ENCODE results near the gene ZBTB22.
"Not testable (repeated sequence)": the region's sequence is repeated elsewhere in the genome, so short reads cannot be mapped to it uniquely, and the experiment has no call there.

Gene ZBTB22

DNA sequence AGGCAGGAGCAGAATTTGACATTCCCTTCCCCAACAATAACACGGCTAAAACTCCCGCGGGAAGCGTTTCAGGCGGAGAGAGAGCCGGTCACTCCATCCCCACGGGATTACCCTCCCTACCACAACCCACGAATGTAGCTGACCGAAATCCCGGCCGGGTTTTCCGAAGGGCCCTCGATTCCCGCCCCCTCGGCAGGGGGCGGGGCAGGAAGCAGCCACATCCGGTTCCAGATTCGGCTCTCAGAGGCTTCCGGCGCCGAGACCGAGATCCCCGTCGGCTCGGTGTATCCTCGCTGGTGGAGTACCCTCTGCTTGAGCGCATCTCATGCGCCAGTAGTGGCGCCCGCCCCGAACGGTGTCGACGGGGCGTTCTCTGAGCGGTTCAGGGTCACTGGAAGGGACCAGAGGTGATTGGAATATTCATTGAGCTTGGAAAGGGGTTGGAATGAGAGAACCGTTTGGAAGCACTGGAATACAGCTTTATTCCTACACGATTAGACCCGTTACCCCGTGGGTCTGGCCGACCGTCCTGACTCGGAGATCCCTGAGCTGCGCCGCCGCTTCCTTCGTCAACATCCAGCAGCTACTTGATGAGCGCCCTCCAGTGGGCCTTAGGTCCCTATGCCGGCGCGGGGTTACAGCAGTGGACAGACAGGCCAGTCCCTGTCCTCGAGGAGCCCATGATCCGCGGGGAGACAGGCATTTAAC lies 18.2 kb downstream of the ZBTB22 start:
- peak; percentile 91 for DNase-seq

DNA sequence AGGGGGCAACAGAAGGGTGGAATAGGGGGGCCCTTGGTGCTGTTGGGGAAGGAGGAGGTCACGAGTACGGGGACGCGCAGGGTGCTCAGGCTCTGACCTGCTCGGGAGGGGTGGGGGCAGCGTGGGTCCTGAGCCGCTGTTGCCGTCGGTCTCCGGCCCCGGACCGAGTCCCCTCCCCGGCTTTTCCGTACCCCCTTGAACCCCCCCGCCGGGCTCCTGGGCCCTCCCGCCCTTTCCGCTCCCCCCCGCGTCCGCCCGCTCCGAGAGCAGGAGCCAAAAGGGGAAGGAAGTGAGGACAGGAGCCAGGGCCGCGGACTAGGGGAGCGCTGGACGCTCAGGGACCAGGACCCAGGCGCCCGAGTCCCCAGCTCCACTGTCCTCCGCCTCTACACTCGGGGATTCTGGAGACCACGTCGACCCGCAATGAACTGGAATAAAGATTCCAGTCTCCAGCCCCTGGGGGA lies 18.7 kb downstream of the ZBTB22 start, which contains the start of gene RGL2:
Gene RGL2 (minus strand): TSS at position 170 of the 464 bp plus-strand sequence. CDS start 332 bp downstream, outside the sequence.
- peak; percentile 33 for DNase-seq

DNA sequence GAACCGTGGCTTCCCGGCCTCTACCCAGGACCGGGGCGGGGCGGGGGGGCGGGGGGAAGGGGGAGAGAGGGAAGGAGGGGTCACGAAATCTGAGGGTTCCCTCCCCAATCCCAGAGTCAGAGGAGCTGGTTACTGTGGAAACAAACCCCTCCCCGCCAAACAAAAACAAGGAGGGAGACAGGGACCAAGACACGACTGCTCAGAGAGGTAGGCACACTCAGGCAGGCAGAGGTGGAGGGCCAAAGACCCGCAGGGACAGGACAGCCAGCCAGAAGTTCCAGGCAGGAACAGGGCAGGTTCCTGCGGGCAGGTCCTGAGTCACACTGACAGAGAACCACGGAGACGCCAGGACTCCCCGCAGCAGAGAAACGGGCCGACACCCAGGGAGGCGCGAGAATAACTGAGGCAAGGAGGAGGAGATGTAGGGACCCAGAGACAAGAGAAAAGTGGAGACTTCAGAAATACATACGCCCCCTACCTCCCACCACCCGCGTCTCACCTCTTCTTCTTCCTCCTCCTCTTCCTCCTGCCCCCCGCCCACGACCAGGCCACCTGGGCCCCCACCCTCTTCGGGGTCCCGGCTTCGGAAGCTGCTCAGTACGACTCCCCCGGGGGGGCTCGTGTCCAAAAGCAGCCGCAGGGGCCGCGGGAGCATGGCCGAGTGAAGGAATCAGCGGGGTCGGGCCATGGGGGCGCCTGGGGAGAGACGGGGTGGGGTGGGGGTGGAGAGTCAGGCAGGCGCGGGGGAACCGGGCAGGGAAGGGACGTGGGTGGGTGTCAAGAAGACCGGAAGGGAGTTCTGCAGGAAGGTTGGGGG lies 19.4 kb downstream of the ZBTB22 start:
- DNase-seq: no peak

DNA sequence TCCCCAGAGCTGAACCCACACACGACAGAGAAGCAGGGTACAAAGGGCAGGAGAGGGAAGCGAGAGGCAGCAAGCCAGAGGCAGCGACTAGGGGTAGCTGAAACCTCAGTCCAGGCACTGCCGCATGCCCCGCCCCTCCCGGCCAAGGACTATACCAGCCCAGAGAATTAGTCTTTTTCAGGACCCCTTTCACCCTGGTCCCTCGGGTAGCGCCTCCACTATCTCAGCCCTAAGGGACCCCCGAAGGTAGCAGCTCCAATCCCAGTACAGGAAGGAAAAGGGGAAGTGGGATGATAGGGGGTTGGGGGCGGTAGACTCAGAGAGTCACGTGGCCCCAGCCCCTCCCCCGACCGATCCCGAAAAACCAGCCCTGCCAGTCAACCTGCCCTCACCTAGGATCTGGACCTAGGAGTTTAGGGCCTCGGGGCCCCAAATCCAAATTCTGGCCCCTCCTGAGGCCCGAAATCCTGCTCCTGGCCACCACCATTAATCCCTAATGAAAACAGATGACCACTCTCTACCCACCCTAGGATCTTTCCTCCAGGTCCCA lies 20.1 kb downstream of the ZBTB22 start:
- no peak for DNase-seq

DNA sequence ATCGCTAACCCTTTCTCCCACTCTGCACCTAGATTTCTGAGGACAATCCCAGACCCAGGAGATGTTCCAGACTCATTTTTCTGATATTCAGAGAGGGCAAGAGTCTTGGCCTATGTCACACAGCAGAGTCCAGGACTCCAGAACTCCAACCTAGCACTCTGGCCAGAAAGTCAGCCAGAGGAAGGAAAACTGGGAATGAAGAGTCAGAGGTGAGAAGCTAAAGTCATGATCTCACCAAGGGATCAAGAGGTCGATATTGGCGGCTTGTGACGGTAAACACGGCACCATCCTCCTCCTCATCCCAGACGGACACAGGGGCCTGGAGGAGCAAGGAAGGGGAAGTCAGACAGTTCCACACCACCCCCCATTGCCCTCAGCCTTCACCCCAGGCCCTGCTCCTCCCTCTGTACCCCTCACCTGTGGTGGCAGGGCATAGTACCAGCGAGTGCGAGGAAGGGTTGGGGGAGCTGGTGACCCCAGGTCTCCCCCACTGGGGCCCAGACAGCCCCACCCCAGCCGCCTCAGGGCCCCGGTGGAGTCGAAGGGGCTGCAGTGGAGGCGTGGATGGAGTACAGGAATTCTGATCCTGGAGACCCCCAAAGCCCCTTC lies 20.6 kb downstream of the ZBTB22 start:
- DNase-seq: no peak

DNA sequence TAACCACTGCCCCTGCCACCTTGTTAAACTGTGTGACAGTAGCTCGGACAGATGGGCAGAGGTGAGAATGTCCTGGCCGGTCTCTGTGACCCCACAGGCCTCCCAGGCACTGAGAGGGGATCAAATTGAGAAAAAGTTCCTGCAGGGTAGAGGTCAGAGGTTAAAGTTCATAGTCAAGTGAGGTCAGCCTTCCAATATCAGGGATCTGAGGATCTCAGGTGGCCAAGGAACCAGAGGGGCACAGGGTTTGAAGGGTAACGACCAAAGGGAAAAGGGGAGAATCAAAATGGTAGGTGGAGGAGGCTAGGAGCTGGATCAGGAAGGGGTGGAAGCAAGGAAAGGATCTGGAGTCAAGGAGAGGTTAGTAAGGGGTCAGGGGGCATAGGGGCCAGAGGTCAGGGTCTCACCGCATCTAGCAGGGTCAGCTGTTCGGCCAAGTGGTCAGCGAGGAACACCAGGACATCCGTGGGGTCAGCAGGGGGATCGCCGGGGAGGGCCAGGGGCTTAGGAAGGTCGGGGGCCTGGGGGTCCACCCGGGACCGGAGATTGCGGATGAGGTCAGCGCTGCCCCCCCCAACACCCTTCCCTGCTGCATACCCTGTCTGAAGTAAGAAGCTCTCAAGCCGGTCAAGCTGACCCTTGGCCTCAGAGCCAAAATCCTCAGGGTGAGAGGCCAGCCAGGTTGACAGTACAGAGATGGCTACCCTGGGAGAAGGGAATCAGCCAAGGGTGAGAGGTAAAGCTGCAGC lies 21.7 kb downstream of the ZBTB22 start:
- no peak for DNase-seq

DNA sequence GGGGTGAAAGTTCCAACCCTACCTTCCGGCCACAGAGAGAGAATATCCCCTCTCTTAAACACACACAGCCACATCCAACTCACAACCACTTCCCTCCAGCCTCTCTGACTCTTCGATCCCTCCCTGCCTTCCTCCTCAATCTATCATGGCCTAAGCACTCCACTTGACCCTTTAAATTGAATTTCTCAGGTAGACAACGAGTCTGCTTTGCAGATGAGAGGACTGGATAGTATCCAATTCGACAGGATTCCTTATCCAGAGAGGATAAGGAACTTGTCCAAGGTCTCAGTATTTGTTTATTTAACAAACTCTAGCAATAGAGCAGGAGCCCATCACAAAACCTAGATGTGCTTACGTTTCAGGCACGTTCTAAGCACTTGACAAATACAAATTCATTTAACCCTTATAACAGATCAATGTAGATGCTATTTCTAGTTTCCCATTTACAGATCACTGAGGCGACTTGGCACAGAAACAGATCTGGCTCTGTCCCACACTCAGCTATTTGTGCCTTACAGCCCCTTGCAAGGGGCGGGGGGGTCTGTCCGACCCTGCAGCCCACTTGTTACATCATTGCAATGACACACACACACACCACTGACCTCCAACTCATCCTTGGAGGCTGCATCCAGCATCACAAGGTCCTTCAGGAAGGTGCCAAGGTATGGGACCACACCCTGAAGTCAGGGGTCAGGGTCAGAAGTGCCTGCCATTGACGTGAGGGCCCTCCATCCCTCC lies 23.3 kb downstream of the ZBTB22 start:
- no peak for DNase-seq

DNA sequence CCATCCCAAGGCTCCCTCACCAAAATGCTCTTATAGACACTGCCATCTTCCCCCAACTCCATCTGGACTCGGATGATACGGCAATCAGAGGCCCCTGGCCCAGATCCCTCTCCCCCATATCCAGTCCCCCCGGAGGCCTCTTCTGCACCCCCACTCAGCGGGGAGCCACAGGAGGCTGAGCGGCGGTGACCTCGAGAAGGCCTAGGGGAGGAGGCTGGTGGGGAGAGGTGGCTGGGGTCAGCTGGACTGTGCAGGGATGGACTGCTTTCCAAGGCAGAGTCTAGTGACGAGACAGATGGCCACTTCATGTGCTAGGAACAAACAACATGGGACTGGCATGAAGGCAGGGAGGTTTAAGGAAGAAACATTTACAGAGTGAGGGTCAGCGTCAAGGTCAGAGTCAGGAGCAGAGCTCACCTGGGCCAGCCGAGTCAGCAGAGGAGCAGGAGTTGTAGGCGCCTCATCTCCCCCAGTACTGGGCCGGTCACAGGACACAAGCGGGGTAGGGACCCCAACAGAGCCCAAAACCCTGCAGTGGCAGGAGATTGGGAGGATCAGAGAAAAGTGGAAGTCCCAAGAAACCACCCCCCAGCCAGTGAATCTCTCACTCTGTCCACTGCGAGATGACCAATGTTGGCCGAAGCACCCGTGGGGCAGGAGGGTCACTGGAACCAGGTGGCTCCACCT lies 24.4 kb downstream of the ZBTB22 start:
- no peak for DNase-seq

DNA sequence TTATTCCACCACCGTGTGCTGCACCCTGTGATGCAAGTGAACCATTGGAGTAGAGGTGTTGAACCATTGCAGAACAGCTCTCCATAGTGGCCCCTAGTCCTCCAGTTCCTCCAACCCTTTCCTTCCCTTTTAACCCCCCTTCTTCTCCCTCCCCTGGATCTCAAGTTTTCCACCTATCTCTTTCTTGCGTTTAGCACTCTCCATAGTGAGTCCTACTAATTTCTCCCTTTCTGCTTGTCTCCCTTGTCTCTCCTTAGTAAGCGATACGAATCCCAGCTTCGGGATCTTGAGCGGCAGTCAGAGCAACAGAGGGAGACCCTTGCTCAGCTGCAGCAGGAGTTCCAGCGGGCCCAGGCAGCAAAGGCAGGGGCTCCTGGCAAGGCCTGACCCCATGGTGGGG lies 27.1 kb downstream of the ZBTB22 start:
- DNase-seq: no peak

DNA sequence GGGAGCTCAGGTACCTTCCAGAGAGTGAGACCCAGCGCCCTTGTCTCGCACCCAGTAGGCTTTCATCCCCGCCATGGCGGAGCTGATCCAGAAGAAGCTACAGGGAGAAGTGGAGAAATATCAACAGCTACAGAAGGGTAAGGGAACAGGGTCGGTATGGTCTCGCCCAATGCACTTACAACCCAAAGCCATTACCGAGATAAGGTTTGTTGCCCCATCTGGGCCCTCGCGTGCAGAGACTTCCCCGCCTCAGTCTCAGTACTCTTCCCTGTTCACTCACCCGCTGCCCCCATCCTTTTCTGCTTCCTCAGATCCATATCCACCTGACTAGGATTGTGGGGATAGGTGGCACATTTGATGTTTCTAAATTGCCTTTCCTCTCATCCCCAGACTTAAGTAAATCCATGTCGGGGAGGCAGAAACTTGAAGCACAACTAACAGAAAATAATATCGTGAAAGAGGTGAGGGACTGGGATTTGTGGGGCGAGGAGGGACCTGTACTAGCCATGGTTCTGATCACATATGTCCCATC lies 27.7 kb downstream of the ZBTB22 start:
- no peak for DNase-seq

DNA sequence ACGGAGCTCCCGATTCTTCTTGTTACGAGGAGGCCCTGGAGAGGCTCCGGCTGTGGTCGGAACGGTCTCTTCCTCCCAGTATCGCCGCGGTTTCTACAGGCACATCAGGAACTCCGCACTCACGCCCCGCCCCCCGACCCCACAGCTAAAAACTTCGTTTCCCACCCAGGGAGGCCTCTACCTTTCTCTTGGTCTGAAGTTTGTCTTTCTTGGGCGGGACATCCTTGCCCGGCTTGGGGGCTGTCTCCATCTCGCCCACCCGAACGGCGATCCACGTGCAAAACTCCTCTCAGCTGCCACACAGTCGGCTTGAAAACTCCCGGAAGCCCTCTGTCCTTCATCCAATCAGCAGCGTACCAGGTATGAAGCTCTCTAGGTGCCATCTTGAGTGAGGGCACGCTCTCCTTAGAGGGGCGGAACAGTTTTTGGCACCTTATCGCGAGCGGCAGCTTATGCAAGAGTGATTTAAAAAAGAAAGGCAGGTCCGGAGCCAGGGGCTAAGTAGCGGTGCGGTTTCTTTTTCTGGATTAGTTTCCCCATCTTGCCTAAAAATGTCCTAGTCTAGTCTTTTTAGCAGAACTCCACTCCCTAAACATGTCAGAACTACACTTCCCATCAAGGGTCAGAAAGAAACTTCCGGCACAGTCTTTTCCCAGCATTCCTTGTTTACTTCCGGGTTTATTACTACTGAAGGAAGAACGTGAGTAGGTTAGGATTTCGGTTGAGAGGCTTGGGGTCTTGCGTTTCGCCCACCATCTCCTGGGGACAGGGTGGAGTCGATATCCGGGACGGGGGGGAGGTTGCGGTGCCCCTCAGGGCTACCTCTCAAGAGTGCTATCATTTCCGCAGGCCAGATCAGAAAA lies 28.4 kb downstream of the ZBTB22 start, which contains the start of the genes PFDN6 and WDR46:
Gene PFDN6 (plus strand): TSS at position 681 of the 863 bp plus-strand sequence. CDS start 256 bp downstream, outside the sequence.
Gene WDR46 (minus strand): TSS at position 319 of the 863 bp plus-strand sequence. CDS start 69 bp downstream, at position 250.
- peak; percentile 77 for DNase-seq

DNA sequence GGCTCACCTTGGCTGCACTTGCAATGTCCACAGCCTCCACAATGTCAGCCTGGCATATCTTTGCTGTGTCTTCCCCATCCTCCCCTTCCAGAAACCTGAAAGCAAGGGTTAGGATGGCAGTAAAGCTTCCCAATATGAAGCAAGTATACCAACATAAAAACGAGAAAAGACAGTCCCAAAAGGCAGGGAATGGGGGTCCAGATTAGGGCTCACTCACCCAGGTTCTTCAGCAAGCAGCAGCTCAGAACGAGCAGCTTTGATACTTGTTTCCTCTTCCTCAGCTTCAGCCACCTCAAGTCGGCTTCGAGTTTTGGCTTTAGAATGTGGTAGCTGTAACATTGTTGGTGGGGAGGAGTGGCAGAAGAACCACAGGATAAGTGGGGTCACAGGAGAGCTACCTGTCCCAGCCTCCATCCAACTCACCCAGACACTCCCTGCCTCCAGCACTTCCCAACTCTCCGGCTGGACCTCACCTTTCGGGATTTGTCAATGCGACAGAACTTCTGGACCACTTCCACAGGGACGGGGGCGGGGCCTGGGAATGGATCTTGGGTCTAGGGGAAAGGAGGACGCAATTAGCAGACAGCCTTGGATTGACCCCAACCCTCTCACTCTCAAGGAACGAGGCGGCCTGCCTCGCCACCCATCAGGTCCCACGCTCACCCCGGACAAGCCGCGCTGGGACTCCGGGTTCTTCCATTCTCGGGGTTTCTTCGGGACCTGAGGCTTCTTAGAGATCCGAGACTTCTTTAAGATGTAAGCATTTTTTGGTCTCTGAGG lies 29.2 kb downstream of the ZBTB22 start:
- no peak for DNase-seq

DNA sequence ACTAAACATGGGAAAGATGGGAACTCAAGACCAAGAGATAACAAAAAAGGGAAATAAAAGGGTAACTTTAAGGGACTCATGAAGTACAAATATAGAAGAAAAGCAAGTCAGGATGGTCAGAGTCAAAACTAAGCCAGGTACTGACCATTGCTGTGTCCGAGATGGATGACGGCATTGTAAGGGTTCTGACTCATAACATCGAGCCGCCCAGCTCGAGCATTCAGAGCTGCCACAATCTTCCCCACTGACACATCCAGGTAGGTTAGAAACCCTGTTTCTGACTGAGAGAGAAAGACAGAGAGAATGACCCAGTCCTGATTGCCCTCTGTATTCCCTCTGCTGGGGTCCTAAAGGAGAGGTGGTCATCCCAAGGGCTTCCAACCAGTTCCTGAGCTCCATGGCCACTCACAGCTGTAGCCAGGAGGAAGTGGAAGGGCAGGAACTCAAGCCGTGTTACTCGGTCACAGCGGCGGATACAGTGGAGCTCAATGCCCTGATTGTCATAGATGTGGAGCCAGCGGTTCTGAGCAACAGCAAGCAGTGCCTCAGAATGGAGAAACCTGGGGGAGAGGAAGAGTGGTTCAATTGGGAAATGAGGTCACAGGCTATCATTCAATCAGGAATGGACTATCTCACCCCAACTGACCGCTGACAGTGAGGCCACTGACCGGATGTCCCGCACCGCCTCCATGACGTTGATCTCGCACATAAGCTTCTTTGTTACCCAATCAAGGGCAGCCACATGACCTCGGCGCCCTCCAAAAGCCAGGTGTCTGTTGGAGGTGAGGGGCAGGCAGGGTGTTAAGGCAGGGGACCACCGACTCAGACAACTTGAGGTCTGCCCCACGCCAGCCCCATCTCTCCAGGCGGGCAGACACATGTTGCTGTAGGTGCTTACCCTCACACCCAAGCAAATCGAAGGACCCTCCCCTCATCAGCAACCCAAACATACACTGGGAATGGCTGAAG lies 30.3 kb downstream of the ZBTB22 start:
- no peak for DNase-seq

DNA sequence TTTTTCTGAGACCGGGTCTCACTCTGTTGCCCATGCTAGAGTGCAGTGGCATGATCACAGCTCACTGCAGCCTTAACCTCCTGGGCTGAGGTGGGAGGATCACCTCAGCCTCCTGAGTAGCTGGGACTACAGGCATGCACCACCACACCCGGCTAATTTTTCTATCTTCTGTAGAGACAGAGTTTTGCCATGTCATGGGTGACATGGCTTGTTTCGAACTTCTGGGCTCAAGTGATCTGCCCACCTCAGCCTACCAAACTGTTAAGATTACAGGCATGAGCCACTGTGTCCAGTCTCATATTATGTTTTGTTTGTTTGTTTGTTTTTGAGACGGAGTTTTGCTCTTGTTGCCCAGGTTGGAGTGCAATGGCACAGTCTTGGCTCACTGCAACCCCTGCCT lies 32.3 kb downstream of the ZBTB22 start:
- DNase-seq: not testable (repeated sequence)

DNA sequence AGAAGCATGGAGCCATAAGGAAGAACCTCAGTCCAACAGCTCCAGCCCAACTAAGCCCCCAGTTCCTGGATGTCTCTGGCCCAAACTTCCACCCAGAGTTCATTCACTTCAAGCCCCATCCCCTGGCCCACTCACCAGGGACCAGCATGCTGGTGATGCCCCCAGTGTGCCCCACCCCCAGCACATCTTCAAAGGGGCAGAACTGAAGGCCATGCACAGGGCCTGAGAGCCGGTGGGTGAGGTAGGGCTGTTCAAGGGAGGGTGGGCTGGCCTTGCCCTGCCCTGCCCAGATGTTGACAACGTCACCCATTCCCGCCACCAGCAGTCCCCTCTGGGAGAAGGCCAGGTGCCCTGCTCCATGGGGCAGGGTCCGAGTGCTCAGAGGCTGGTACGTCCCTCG lies 37.0 kb downstream of the ZBTB22 start:
- no peak for DNase-seq

DNA sequence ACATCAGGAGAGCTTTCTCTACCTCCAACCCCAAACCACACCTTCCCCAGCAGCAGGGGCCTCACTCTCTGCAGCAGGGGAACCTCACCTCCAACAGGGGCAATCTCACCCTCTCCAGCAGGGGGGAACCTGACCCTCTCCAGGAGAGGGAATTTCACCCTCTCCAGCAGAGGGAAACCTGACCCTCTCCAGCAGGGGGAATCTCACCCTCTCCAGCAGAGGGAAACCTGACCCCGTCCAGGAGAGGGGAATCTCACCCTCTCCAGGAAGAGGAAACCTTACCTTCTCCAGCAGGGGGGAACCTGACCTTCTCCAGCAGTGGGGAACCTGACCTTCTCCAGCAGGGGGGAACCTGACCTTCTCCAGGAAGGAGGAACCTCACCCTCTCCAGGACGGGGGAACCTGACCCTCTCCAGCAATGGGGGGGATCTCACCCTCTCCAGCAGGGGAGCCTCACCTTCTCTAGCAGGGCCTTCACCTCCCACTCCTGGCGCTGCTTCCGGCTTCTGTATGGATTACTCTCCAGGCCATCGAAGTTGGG lies 37.5 kb downstream of the ZBTB22 start:
- DNase-seq: peak; percentile 26

DNA sequence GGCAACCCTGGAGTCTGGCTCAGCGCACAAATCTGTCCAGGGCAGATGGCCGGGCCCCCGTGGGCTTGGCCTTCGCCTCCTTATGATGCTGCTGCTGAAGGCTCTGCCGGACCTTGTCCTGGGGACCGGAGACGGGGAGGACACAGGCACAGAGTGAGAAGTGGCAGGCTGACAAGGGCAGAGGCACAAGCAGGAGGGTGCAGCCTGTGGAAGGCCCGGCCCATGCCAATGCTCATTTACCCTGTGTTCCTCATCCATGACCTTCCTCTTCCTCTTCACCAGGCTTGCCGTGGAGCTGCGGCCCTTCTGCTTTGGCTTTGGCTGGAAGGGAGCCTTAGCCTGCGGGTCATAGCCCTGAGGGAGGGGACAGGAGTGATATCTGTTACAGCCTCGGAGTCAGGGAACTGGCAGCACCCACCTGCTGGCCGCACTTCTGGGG lies 38.3 kb downstream of the ZBTB22 start:
- DNase-seq: no peak

All from NCI-H1105 (cell line).